Mesenchymal stem cell (in vitro differentiated cells and primary cell): Measurements from ENCODE around the gene CEP63.

ENCODE experiments used
- DNase-seq: peaks from one replicate; pipeline ENCODE4 v3.0.0-alpha.2; 2013
- H2AFZ ChIP-seq: one replicate; pipeline ENCODE4 v1.6.1; 2013; ENCODE audit warnings: low read depth, mild to moderate bottlenecking, control low read depth, inconsistent platforms, low read length, moderate library complexity
- H2AK5ac ChIP-seq: 2 replicates; pipeline ENCODE4 v1.6.1; 2013; ENCODE audit warnings: low read length, moderate library complexity, mild to moderate bottlenecking, inconsistent platforms; ENCODE audit not compliant: severe bottlenecking
- H2BK120ac ChIP-seq: one replicate; pipeline ENCODE4 v1.6.1; 2013; ENCODE audit warnings: low read depth, mild to moderate bottlenecking, inconsistent platforms, low read length, moderate library complexity
- H2BK12ac ChIP-seq, 2 experiments: one replicate each; pipeline ENCODE4 v1.6.1; 2013; ENCODE audit warnings: inconsistent platforms in 2 of 2, low read length in 2 of 2, mild to moderate bottlenecking in 2 of 2, moderate library complexity in 2 of 2, control low read depth in 1 of 2
- H2BK15ac ChIP-seq: one replicate; pipeline ENCODE4 v1.6.1; 2013; ENCODE audit warnings: mild to moderate bottlenecking, low read depth, inconsistent platforms; ENCODE audit not compliant: poor library complexity, severe bottlenecking
- H2BK5ac ChIP-seq: 2 replicates; pipeline ENCODE4 v1.6.1; 2013; ENCODE audit warnings: low read depth, mild to moderate bottlenecking, low read length, control low read depth, inconsistent platforms; ENCODE audit not compliant: poor library complexity, severe bottlenecking
- H3K14ac ChIP-seq, 2 experiments: one replicate each; pipeline ENCODE4 v1.6.1; 2013; ENCODE audit warnings: inconsistent platforms in 2 of 2, low read length in 2 of 2, control low read depth in 1 of 2, mild to moderate bottlenecking in 1 of 2, moderate library complexity in 1 of 2
- H3K18ac ChIP-seq, 2 experiments: one replicate each; pipeline ENCODE4 v1.6.1; 2013; ENCODE audit warnings: inconsistent platforms in 2 of 2, low read length in 2 of 2, control low read depth in 1 of 2, low read depth in 1 of 2, mild to moderate bottlenecking in 1 of 2
- H3K23ac ChIP-seq, 2 experiments: one replicate each; pipeline ENCODE4 v1.6.1; 2013; ENCODE audit warnings: inconsistent platforms in 2 of 2, low read length in 2 of 2, mild to moderate bottlenecking in 2 of 2, moderate library complexity in 2 of 2, control low read depth in 1 of 2
- H3K27ac ChIP-seq: 2 replicates; pipeline ENCODE4 v1.5.1; 2013; ENCODE audit warnings: mild to moderate bottlenecking, moderate library complexity, low read length, control low read depth, inconsistent platforms; ENCODE audit not compliant: poor library complexity, severe bottlenecking
- H3K27me3 ChIP-seq, 2 experiments: 2 replicates each; pipeline versions ENCODE4 v1.6.1 to v1.7.0; 2013; ENCODE audit warnings: low read length in 2 of 2, mild to moderate bottlenecking in 2 of 2, moderate library complexity in 2 of 2, control low read depth in 1 of 2, inconsistent platforms in 1 of 2; ENCODE audit not compliant: control insufficient read depth in 1 of 2, insufficient read depth in 1 of 2
- H3K36me3 ChIP-seq, 2 experiments: 2 replicates each; pipeline versions ENCODE4 v1.6.1 to v1.7.0; 2013; ENCODE audit warnings: low read length in 2 of 2, control low read depth in 1 of 2, inconsistent platforms in 1 of 2, low read depth in 1 of 2, mild to moderate bottlenecking in 1 of 2; ENCODE audit not compliant: insufficient read depth in 2 of 2, control insufficient read depth in 1 of 2
- H3K4ac ChIP-seq, 2 experiments: one replicate each; pipeline ENCODE4 v1.6.1; 2013; ENCODE audit warnings: inconsistent platforms in 2 of 2, low read length in 2 of 2, mild to moderate bottlenecking in 2 of 2, moderate library complexity in 2 of 2, control low read depth in 1 of 2, low read depth in 1 of 2
- H3K4me1 ChIP-seq: 2 replicates; pipeline ENCODE4 v1.6.1; 2013; ENCODE audit warnings: low read depth, low read length, control low read depth; ENCODE audit not compliant: control insufficient read depth, insufficient read depth
- H3K4me2 ChIP-seq: 2 replicates; pipeline ENCODE4 v1.6.1; 2013; ENCODE audit warnings: low read length, mild to moderate bottlenecking, inconsistent platforms; ENCODE audit not compliant: poor library complexity, severe bottlenecking
- H3K4me3 ChIP-seq, 2 experiments: 2 replicates each; pipeline versions ENCODE4 v1.5.1 to v1.7.0; 2013; ENCODE audit warnings: low read length in 2 of 2, mild to moderate bottlenecking in 2 of 2, control low read depth in 1 of 2, low read depth in 1 of 2; ENCODE audit not compliant: insufficient read depth in 1 of 2
- H3K79me1 ChIP-seq: replicated peaks from 2 replicates; pipeline ENCODE4 v1.6.1; 2013; ENCODE audit warnings: mild to moderate bottlenecking, control low read depth, low read length, inconsistent platforms; ENCODE audit not compliant: poor library complexity, severe bottlenecking
- H3K9ac ChIP-seq: 2 replicates; pipeline ENCODE4 v1.7.0; 2013; ENCODE audit warnings: mild to moderate bottlenecking, low read length, moderate library complexity
- H3K9me3 ChIP-seq: 2 replicates; pipeline ENCODE4 v1.7.0; 2013; ENCODE audit warnings: mild to moderate bottlenecking, low read length; ENCODE audit not compliant: control insufficient read depth
- H4K8ac ChIP-seq: one replicate; pipeline ENCODE4 v1.6.1; 2013; ENCODE audit warnings: inconsistent platforms, mild to moderate bottlenecking, low read length, moderate library complexity
- H4K91ac ChIP-seq: one replicate; pipeline ENCODE4 v1.6.1; 2013; ENCODE audit warnings: mild to moderate bottlenecking, low read length, inconsistent platforms
- WGBS: methylation state at CpG from one replicate; pipeline ENCODE4 v1.1.7; 2013; ENCODE audit warnings: mixed read lengths; 5-methylcytosine and 5-hydroxymethylcytosine counted together

The CEP63 gene

GRCh38 chr3:134483195-134483900 lies 2.5 kb upstream of the CEP63 start:
- peaks cover 9% of the 10 kb centered on the region for H3K79me1 ChIP-seq

DNA sequence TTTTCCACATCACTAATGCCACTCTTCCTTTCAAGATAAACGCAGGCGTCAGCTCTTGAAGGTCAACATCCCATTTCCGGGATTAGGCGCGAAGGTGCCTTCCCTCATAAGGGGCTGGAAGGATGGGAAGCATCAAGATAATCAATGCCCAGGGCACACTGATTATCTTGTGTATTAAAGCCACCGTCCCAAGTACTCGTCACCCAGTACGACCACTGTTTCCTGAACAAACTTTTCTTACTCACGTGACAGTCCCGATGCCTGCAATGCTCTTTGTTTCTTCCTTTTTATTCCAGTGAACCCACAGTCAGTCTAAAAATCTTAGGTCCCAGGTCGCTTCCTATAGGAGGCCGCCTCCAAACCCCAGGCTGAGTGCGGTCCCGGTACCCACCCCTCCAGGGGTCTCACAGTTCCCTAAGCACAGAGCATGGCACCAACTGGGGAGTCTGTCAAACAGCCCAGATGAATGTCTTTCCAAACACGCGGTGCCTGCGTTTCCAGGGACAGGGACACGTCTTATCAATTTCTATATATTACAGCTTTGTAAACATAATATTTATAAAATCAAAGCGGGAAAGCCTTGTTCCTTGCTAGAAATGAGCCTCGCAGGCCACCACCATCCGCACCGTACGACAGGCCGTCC lies 661 bp upstream of the CEP63 start:
- WGBS = 7% methylated on average over 20 of the region's 24 CpGs
- peak overlapping the region; percentile 91 for H2AK5ac ChIP-seq

More at GRCh38 chr3:134483195-134483900, 2.5 kb upstream of the CEP63 start:
- Histone ChIP-seq H2BK5ac (no peak overlapping the region), H3K14ac (no peak overlapping the region), H3K18ac (no peak overlapping the region), H2BK15ac (no peak overlapping the region), H2AK5ac (no peak overlapping the region), H4K8ac (no peak overlapping the region), H3K4me1 (peaks cover 2% of the 10 kb centered on the region), H2BK12ac (no peak overlapping the region), H3K27ac (peak overlapping the region; percentile 63), H3K23ac (no peak overlapping the region), H4K91ac (no peak overlapping the region), H3K4me3 (peak overlapping the region in 1 of 2 experiments; percentile 47), H3K9me3 (no peaks in the 10 kb centered on the region), H3K4me2 (peak overlapping the region; percentile 25), H2BK120ac (no peak overlapping the region), H2AFZ (no peak overlapping the region), H3K36me3 (peaks cover 7 to 41% of the 10 kb centered on the region in 2 experiments), H3K27me3 (no peaks in the 10 kb centered on the region), H3K4ac (no peak overlapping the region), H3K9ac (peak overlapping the region; percentile 77)
- 72% methylated on average over 7 of the region's 7 CpGs for WGBS
- DNase-seq = peak; percentile 68

GRCh38 chr3:134486577-134487041 lies 752 bp downstream of the CEP63 start:
- H2AFZ ChIP-seq = peak overlapping the region; percentile 48
- H3K79me1 ChIP-seq = peaks cover 4% of the 10 kb centered on the region
- peak overlapping the region; percentile 75 to 85 for H3K4me3 ChIP-seq
- peak overlapping the region; percentile 53 for H3K27ac ChIP-seq
- H3K4me1 ChIP-seq = no peaks in the 10 kb centered on the region
- H2BK12ac ChIP-seq = peak overlapping the region in 1 of 2 experiments; percentile 28
- no peak overlapping the region for H2BK5ac ChIP-seq
- H3K4ac ChIP-seq = peak overlapping the region; percentile 29 to 90
- no peaks in the 10 kb centered on the region for H3K27me3 ChIP-seq
- no peak overlapping the region for H2AK5ac ChIP-seq
- no peaks in the 10 kb centered on the region for H3K9me3 ChIP-seq
- H3K9ac ChIP-seq = peak overlapping the region; percentile 98
- 9% methylated on average over 17 of the region's 17 CpGs for WGBS
- H3K14ac ChIP-seq = peak overlapping the region in 1 of 2 experiments; percentile 91
- H2BK15ac ChIP-seq = no peak overlapping the region
- H3K36me3 ChIP-seq = peaks cover 0 to 12% of the 10 kb centered on the region in 2 experiments
- DNase-seq = peak; percentile 63
- peak overlapping the region; percentile 41 for H4K8ac ChIP-seq
- H4K91ac ChIP-seq = peak overlapping the region; percentile 12
- peak overlapping the region; percentile 86 for H3K4me2 ChIP-seq
- H3K23ac ChIP-seq = peak overlapping the region in 1 of 2 experiments; percentile 79
- H3K18ac ChIP-seq = peak overlapping the region; percentile 47 to 97
- H2BK120ac ChIP-seq = no peak overlapping the region

More for the DNA sequence above, 661 bp upstream of the CEP63 start:
- Histone ChIP-seq H3K14ac (peak overlapping the region; percentile 60 to 77), H3K36me3 (peaks cover 7 to 26% of the 10 kb centered on the region in 2 experiments), H2BK12ac (peak overlapping the region in 1 of 2 experiments; percentile 86), H3K4ac (peak overlapping the region; percentile 90 to 97), H4K91ac (peak overlapping the region; percentile 86), H3K23ac (no peak overlapping the region), H3K79me1 (peaks cover 8% of the 10 kb centered on the region), H2BK5ac (peak overlapping the region; percentile 94), H3K18ac (peak overlapping the region; percentile 93 to 95), H2BK120ac (peak overlapping the region; percentile 76), H3K9me3 (no peaks in the 10 kb centered on the region), H3K27ac (peak overlapping the region; percentile 92), H3K27me3 (no peaks in the 10 kb centered on the region), H3K4me2 (peak overlapping the region; percentile 84), H3K4me3 (peak overlapping the region; percentile 75 to 85), H3K9ac (peak overlapping the region; percentile 98), H4K8ac (peak overlapping the region; percentile 89), H2BK15ac (peak overlapping the region; percentile 53), H2AFZ (no peak overlapping the region), H3K4me1 (no peaks in the 10 kb centered on the region)
- DNase-seq = peak; percentile 62

- H3K4me2 ChIP-seq = peak overlapping the region; percentile 3
- no peak overlapping the region for H3K4ac ChIP-seq
- no peaks in the 10 kb centered on the region for H3K27me3 ChIP-seq
- peaks cover 0 to 4% of the 10 kb centered on the region in 2 experiments for H3K36me3 ChIP-seq
- no peak overlapping the region for H2BK15ac ChIP-seq
- H4K8ac ChIP-seq = no peak overlapping the region
- DNase-seq = no peak
- no peak overlapping the region for H2AFZ ChIP-seq
- no peak overlapping the region for H3K18ac ChIP-seq
- H3K4me1 ChIP-seq = no peaks in the 10 kb centered on the region
- H3K14ac ChIP-seq = no peak overlapping the region
- 69% methylated on average over 5 of the region's 5 CpGs for WGBS
- no peak overlapping the region for H3K27ac ChIP-seq
- H2BK5ac ChIP-seq = no peak overlapping the region
- H3K23ac ChIP-seq = no peak overlapping the region
- H4K91ac ChIP-seq = no peak overlapping the region
- H3K4me3 ChIP-seq = peak overlapping the region in 1 of 2 experiments; percentile 85
- peak overlapping the region; percentile 98 for H3K9ac ChIP-seq
- peaks cover 2% of the 10 kb centered on the region for H3K79me1 ChIP-seq
- no peak overlapping the region for H2BK12ac ChIP-seq
- H3K9me3 ChIP-seq = no peaks in the 10 kb centered on the region
- no peak overlapping the region for H2BK120ac ChIP-seq
- H2AK5ac ChIP-seq = no peak overlapping the region
These were observed 1.5 kb downstream of the CEP63 start for GRCh38 chr3:134487406-134487805.
